ENCODE results near the gene PIAS1.
"Not testable (repeated sequence)": the region's sequence is repeated elsewhere in the genome, so short reads cannot be mapped to it uniquely, and the experiment has no call there.

The PIAS1 gene

GRCh38 chr15:68205954-68206539 is 151.9 kb downstream of the PIAS1 start:
- ATAC-seq, result no peak

DNA sequence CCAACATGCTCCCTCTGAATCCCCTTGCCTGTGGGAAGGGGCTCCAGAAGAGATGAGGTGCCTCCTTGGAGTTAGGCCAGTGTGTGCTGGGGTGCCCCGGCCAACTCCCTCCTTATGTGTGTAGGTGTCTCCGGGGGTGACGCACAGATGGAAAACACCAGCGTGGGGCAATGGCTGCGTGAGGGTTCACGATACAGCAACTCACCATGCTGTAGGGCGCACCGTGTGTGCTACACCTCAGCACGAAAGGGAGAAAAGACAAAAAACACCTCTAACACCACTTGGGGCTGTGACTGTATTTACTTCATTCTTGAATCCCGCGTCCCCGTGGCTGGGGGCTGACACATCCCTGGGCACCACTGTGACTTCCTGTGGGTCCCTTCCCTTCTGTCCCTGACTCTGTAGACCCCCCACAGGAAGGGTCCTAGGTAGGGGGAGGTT is 152.6 kb downstream of the PIAS1 start:
- ATAC-seq, result no peak

DNA sequence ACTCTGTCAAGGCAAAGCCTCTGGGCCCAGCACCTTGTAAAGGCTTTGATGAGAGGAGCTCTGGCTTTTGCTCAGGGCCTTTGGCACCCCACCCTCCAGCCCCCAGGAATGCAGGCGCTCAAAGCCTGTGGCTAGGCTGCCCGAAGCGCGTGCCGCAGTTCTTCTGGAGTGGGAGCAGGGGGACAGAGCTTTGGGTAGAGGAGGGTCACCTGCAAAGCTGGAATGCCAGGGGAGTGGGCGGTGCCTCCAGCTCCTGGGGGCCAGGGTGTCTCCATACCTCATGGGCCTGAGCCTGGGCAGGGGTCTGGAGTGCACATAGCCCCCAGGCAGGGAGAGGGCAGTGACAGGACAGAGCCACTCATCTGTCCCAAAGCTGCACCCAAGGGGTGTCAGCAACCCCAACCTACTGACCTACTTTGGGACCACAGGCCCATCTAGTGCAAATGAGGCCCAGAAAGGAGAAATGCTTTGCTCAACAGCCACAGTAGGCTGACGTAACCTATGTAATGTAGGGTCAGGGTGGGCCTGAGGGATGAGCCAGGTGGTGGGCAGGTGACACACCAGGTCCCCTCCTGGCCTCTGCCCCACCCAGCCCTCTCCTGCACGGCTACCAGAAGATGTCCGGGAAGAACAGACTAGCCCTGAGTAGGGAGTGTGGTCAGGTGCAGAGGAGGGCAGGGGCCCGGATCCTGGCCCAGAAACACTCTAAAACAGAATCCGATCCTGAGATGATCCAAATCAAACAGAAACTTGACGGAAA is 153.2 kb downstream of the PIAS1 start:
- ATAC-seq, result no peak

DNA sequence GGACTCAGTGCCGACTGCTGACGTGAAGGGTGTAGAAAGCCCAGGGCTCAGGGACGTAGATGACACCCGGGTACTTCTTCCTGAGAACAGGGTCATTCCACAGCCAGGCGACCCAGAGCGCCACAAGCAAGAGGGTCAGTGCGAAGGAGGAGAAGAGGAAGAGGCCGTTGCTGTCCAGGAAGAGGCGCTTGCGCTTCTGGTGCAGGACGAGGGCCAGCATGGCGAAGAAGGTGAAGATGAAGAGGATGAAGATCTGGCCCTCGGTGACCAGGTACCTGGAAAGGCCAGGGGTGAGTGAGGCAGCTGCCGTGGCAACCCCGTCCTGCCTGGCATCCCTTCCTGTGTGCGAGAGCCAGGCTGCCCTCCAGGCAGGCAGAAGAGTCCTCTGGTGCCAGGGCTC is 154.0 kb downstream of the PIAS1 start:
- ATAC-seq, result no peak

- ATAC-seq, result no peak
Observed at GRCh38 chr15:68208636-68209240, 154.6 kb downstream of the PIAS1 start.

DNA sequence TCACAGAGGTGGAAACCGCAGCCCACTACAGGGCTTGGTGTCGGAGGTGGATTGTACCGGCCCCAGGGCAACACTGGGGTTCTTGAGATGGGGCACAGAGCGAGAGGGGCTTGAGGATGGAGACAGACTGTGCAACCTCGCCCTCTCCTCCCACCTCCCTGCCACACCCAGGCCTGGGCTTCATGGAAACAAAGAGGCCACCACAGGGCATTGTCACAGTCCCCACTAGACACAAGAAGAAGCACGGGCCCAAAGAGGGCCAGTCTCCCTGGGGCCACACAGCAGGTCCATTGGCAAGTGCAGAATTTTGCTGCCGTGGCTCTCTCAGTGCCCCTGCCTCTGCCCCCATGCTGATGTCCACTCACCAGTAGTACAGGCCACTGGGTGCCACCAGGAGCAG is 155.2 kb downstream of the PIAS1 start:
- ATAC-seq, result no peak

DNA sequence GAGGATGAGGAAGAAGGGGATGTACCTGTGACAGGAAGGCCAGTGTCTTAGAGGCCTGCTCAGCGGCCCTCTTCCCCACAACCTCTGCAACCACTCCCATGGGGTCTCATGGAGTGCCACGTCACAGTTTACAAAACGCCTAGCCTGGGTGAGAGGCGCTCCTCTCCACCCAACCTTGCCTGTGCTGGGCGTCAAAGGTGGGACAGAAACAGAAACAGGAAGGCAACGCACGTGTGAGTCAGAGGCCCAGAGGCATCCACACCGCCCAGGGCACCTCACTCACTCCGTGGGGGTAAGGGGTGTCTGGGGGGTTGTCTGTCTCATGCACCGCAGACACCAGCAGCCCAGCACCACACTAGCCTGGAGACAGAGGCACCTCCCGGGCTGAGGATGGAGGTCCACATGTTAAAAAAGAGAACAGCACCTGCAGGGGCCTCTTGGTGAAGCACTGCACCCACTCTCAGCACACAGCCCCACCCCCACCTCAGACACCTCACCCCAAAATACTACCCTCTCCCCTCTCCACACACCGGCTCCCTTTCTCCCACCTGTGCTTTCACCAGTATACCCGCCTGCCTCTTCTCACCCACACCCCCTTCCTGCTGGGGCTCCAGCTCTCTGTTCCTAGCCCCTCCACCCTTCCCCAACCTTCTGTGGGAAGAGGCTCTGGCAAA is 155.8 kb downstream of the PIAS1 start:
- ATAC-seq, result peak; percentile 80 to 93

DNA sequence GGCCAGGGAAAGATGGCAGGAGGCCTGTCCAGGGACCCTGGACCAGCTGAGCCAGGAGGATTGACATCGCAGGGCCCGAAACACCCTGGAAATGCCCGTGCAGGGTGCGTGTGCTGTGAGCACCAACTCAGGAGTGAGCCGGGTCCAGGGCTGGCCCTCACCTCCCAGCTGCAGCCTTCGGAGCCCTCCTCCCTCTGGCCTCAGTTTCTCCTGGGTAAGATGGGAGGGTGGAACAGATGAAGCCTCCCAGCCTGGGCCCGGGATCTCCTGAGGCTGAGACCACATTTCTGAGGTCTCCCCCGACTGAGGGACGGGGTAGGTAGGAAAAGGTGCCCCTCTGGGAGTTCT is 156.3 kb downstream of the PIAS1 start:
- no peak for ATAC-seq

DNA sequence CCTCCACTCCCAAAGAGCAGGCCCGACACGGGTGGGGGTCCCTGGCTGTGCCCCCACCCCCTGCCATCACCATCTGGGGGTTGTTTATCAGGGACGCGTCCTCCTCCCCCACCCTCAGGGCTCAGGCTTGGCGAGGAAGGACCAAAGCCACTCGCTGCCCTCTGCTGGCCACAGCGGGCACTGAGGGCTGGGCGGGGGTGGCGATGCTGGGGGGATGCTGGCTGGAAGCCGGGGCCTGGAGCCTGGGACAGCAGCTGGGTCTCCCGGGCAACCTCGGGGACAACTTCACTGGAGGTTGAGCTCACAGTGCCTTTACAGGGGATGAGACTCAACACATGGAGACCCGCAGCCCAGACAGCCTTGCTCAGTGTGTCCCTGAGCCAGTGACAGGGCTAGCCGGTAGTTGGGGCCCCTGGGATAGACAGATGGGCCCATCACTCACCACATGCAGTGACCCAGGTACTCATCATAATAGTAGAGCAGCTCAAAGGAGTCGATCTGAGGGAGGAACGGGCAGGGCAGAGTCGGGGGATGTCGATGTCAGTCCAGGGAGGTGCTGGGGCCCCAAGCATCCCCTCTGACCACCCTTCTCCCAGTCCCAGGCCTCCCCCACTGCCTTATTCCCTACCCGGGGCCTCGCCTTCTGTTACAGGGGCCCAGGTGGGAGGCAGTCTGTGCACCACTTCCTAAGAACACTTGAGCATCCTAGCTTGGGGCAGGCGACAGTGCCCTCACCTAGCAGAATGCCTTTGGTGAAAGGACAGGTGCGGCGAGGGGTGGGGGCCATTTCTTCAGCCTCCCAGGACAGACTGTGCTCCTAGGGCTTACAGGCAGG is 156.9 kb downstream of the PIAS1 start:
- ATAC-seq, result no peak

DNA sequence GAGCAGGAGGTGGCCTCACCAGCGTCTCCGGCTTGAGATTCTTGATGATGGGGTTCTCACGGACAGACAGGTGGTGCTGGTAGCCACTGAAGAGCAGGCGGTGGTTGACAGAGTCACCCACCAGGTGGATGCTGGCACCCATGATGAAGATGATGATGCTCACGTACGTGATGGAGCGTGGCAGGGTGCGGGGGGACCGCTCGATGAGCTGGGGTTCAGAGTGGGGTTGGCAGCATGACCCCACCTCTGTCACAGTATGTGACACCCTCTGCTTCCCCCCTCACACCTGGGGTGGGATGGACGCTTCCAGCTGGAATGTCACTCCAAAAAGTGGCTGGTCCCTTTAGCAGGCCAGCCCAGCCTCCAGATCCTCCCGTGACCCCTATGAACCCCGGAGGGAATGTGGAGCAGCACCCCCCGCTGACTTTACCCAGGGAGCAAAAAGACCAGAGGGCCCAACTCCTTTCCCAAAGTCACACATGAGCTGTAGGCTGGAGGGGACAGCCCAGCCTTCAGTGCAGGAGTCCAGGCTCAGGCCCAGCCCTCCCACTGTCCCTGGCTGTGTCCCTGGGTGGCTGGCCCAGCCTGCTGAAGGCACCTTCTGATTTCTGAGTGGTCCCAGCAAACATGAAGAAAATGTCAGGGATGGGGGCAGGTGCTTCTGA is 157.7 kb downstream of the PIAS1 start:
- no peak for ATAC-seq

DNA sequence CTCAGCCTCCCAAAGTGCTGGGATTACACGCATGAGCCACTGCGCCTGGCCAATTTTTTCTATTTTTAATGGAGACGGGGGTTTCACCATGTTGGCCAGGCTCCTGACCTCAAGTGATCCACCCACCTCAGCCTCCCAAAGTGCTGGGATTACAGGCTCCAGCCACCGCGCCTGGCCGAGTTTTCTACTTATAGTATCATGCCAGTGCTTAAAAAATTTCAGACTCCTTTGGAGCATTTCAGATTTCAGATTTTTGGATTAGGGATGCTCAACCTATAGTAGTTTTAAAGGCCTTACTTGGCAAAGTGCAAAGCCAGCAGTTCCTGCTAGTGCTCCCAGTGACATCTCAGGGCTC is 159.4 kb downstream of the PIAS1 start:
- ATAC-seq, result not testable (repeated sequence)

GRCh38 chr15:68213991-68214837 is 160.1 kb downstream of the PIAS1 start:
- no peak for ATAC-seq

DNA sequence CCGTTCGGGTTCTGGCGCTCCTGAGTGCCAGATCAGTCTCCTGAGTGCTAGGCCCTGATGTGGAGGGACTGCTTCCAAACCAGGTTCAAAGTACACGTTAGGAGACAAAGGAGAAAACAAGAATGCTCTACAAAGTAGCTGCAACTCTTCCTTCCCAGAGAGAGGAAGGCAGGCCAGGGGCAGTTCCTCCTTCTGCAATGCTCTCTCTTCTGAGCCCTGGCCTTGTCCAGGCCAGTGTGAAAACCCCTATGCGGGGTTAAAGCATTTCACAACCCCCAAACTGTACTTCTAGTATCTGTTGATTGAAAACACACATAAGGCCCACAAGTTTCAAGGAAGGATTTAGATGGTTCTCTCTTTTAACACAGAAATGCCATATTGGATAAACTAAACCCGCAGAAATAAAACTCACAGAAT is 160.7 kb downstream of the PIAS1 start:
- no peak for ATAC-seq

DNA sequence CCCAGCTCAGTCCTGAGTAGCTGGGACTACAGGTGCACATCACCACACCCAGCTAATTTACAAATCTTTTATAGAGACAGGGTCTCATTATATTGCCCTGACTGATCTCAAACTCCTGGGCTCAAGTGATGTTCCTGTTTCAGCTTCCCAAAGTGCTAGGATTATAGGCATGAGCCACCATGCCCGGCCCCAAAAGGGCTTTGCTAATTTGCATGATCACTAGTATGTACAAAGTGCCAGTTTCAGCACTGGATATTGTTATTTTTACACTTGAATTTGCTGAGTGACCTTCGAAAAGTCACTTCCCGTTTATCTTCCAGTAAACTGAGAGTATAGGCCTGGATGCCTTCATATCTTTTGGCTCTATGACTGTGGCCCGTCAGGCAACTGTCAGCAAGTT is 163.2 kb downstream of the PIAS1 start:
- no peak for ATAC-seq

- ATAC-seq, result no peak
Observed at GRCh38 chr15:68218331-68218730, 164.2 kb downstream of the PIAS1 start.

GRCh38 chr15:68218847-68219798 is 165.0 kb downstream of the PIAS1 start:
- ATAC-seq, result no peak

- ATAC-seq, result no peak
Observed at GRCh38 chr15:68220489-68220888, 166.4 kb downstream of the PIAS1 start.

GRCh38 chr15:68220967-68221366 is 166.9 kb downstream of the PIAS1 start:
- no peak for ATAC-seq

DNA sequence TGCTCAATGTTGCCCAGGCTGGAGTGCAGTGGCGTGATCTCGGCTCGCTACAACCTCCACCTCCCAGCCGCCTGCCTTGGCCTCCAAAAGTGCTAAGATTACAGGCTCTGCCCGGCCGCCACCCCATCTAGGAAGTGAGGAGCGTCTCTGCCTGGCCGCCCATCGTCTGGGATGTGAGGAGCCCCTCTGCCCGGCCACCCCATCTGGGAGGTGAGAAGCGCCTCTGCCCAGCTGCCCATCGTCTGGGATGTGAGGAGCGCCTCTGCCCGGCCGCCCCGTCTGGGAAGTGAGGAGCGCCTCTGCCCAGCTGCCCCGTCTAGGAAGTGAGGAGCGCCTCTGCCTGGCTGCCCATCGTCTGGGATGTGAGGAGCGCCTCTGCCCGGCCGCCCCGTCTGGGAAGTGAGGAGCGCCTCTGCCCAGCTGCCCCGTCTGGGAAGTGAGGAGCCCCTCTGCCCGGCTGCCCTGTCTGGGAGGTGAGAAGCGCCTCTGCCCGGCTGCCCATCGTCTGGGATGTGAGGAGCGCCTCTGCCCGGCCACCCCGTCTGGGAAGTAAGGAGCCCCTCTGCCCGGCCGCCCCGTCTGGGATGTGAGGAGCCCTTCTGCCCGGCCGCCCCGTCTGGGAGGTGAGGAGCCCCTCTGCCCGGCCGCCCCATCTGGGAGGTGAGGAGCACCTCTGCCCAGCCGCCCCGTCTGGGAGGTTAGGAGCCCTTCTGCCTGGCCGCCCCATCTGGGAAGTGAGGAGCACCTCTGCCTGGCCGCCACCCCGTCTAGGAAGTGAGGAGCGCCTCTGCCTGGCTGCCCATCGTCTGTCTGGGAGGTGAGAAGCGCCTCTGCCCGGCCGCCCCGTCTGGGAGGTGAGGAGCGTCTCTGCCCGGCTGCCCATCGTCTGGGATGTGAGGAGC is 167.7 kb downstream of the PIAS1 start:
- ATAC-seq, result not testable (repeated sequence)

All from activated CD4-positive, CD25-positive, alpha-beta regulatory T cell treated with anti-CD3 and anti-CD28 coated beads, Interleukin-2, amount 50 U/mL, for 24 hours (primary cell).